HG03460 (cell line): Measurements from ENCODE around the gene ARMCX6.
A peak's percentile ranks its signal among the peaks of the same experiment; 100 is the strongest.
"Not testable (repeated sequence)": the region's sequence is repeated elsewhere in the genome, so short reads cannot be mapped to it uniquely, and the experiment has no call there.

ENCODE experiments used
- ATAC-seq: cut with Tn5 transposase; IDR thresholded peaks from one replicate; pipeline ENCODE4 v1.9.1; 2021; ENCODE audit not compliant: unreplicated experiment

Gene ARMCX6

GRCh38 chrX:101617211-101618191, at the start of gene ARMCX6:
TSS of gene ARMCX6 (minus strand) at chrX:101618000. CDS start at chrX:101616620, 1,380 bp downstream.
- peak; percentile 93 for ATAC-seq

- ATAC-seq: peak; percentile 60
These were observed 41.8 kb upstream of the ARMCX6 start, which contains the start of gene ARMCX2 for GRCh38 chrX:101659601-101660063. TSS of gene ARMCX2 (minus strand) at chrX:101659850. CDS start at chrX:101657588, 2,262 bp downstream.

- peak; percentile 69 for ATAC-seq
These were observed 41.1 kb upstream of the ARMCX6 start for GRCh38 chrX:101658661-101659491.

- no peak for ATAC-seq
These were observed 39.7 kb upstream of the ARMCX6 start for GRCh38 chrX:101657495-101657894.

GRCh38 chrX:101656817-101657216, 39.0 kb upstream of the ARMCX6 start:
- ATAC-seq: no peak

- no peak for ATAC-seq
These were observed 37.7 kb upstream of the ARMCX6 start for GRCh38 chrX:101655534-101655933.

- not testable (repeated sequence) for ATAC-seq
These were observed 29.9 kb upstream of the ARMCX6 start for GRCh38 chrX:101647716-101648115.

GRCh38 chrX:101642093-101642492, 24.3 kb upstream of the ARMCX6 start:
- no peak for ATAC-seq

GRCh38 chrX:101639583-101639982, 21.8 kb upstream of the ARMCX6 start:
- ATAC-seq: no peak

GRCh38 chrX:101619364-101619763, 1.6 kb upstream of the ARMCX6 start:
- ATAC-seq: no peak

GRCh38 chrX:101605728-101606127, 12.1 kb downstream of the ARMCX6 start:
- ATAC-seq: no peak

GRCh38 chrX:101605146-101605545, 12.7 kb downstream of the ARMCX6 start:
- no peak for ATAC-seq

GRCh38 chrX:101602077-101602476, 15.7 kb downstream of the ARMCX6 start:
- ATAC-seq: no peak

- not testable (repeated sequence) for ATAC-seq
These were observed 18.2 kb downstream of the ARMCX6 start for GRCh38 chrX:101599592-101599991.

- peak; percentile 99 for ATAC-seq
These were observed 21.9 kb downstream of the ARMCX6 start for GRCh38 chrX:101595739-101596419.
